Esophagus muscularis mucosa (tissue), 3 donors: Measurements from ENCODE around the gene TMEM117.

Source experiments
- POLR2A ChIP-seq: fragments of 450-650 bp; IDR thresholded peaks from one replicate; pipeline ENCODE4 v1.6.1; 2017; ENCODE audit warnings: antibody characterized with exemption, moderate library complexity, mild to moderate bottlenecking, low read depth
- TF ChIP-seq, protein P1 (sequence below), 3 experiments: fragments of 200-600 bp in 2 of 3; fragments of 450-650 bp in 1 of 3; sonication (generic) in 2 of 3; IDR thresholded peaks; one replicate each; pipeline ENCODE4 v1.5.1; 2017 to 2019; ENCODE audit warnings: antibody characterized with exemption in 3 of 3, mild to moderate bottlenecking in 2 of 3, moderate library complexity in 1 of 3

DNA sequence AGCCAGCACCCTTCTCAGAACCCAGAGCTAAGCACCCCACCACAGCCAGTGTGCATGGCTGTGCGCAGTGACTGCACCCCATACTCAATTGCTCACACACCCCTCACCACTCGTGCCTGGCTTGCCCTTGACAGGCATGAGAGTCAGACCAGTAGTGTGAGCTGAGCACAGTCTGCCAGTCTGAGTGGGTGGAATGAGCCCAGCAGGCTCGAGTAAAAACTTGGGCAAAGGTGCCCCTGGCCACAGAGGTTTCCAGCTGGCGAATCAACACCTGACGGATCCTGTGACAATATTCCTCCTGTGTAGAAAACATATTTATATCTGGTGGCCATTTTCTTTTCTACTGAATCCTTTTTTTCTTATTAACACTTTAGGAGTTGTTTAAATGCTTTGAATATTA is 202.5 kb downstream of the TMEM117 start:
- TF ChIP-seq POLR2A, result no peak
- TF ChIP-seq, protein P1, sequence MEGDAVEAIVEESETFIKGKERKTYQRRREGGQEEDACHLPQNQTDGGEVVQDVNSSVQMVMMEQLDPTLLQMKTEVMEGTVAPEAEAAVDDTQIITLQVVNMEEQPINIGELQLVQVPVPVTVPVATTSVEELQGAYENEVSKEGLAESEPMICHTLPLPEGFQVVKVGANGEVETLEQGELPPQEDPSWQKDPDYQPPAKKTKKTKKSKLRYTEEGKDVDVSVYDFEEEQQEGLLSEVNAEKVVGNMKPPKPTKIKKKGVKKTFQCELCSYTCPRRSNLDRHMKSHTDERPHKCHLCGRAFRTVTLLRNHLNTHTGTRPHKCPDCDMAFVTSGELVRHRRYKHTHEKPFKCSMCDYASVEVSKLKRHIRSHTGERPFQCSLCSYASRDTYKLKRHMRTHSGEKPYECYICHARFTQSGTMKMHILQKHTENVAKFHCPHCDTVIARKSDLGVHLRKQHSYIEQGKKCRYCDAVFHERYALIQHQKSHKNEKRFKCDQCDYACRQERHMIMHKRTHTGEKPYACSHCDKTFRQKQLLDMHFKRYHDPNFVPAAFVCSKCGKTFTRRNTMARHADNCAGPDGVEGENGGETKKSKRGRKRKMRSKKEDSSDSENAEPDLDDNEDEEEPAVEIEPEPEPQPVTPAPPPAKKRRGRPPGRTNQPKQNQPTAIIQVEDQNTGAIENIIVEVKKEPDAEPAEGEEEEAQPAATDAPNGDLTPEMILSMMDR (IDR thresholded peaks at IDR 0.05), result no peak
